Gastroesophageal sphincter (tissue), 4 donors: ENCODE data around the gene LOC101059915.
"Not testable (repeated sequence)": the region's sequence is repeated elsewhere in the genome, so short reads cannot be mapped to it uniquely, and the experiment has no call there.

ENCODE experiments used
- ATAC-seq: fragments of 150-250 bp; one replicate; pipeline ENCODE4 v1.9.1; 2016; ENCODE audit warnings: mild to moderate bottlenecking, moderate library complexity
- H3K27ac ChIP-seq, 4 donors: fragments of 200-600 bp; sonication (generic) in 3 of 4; 1 replicate in 3 of 4; 2 replicates in 1 of 4; pipeline ENCODE4 v1.5.1; 2016 to 2019
- H3K27me3 ChIP-seq: fragments of 200-600 bp; sonication (generic); one replicate; pipeline ENCODE4 v1.5.1; 2019
- H3K36me3 ChIP-seq, 2 donors: fragments of 200-600 bp; sonication (generic); one replicate each; pipeline ENCODE4 v1.5.1; 2019; ENCODE audit warnings: control low read depth in 1 of 2
- H3K4me1 ChIP-seq, 3 donors: fragments of 200-600 bp; sonication (generic); 1 replicate in 2 of 3; 2 replicates in 1 of 3; pipeline ENCODE4 v1.5.1; 2016 to 2019; ENCODE audit warnings: control low read depth in 2 of 3
- H3K4me3 ChIP-seq, 2 donors: fragments of 200-600 bp; sonication (generic); one replicate each; pipeline ENCODE4 v1.5.1; 2019; ENCODE audit warnings: mild to moderate bottlenecking in 1 of 2, moderate library complexity in 1 of 2
- H3K9me3 ChIP-seq, 3 donors: fragments of 200-600 bp; sonication (generic); one replicate each; pipeline ENCODE4 v1.5.1; 2017 to 2019; ENCODE audit warnings: control low read depth in 2 of 3
- EP300 ChIP-seq: sonication (generic); formaldehyde crosslinking; IDR thresholded peaks from one replicate; pipeline ENCODE4 v1.6.1; 2017; ENCODE audit warnings: antibody characterized with exemption, mild to moderate bottlenecking
- POLR2A ChIP-seq, 2 donors: fragments of 450-650 bp; IDR thresholded peaks; one replicate each; pipeline ENCODE4 v1.6.1; 2017; ENCODE audit warnings: antibody characterized with exemption in 2 of 2, mild to moderate bottlenecking in 2 of 2, moderate library complexity in 1 of 2
- POLR2AphosphoS5 ChIP-seq: sonication (generic); formaldehyde crosslinking; IDR thresholded peaks from one replicate; pipeline ENCODE4 v1.6.1; 2017; ENCODE audit warnings: antibody characterized with exemption
- WGBS, 2 donors: methylation state at CpG; one replicate each; pipeline ENCODE4 v1.1.5; 2018; ENCODE audit warnings: low coverage in 1 of 2; 5-methylcytosine and 5-hydroxymethylcytosine counted together
- TF ChIP-seq, protein P1 (sequence below), 4 experiments: fragments of 200-600 bp in 2 of 4; fragments of 450-650 bp in 2 of 4; sonication (generic) in 1 of 4; IDR thresholded peaks; one replicate each; pipeline ENCODE4 v1.5.1; 2017 to 2019; ENCODE audit warnings: antibody characterized with exemption in 4 of 4, mild to moderate bottlenecking in 2 of 4, moderate library complexity in 2 of 4

The LOC101059915 gene

GRCh38 chrX:71671043-71671780 lies 3.9 kb downstream of the LOC101059915 start:
- H3K36me3 ChIP-seq, result no peaks in the 10 kb centered on the region
- H3K27me3 ChIP-seq, result no peaks in the 10 kb centered on the region
- no peaks in the 10 kb centered on the region for H3K4me1 ChIP-seq
- H3K27ac ChIP-seq, result no peak overlapping the region
- TF ChIP-seq POLR2A (IDR thresholded peaks at IDR 0.05), result no peak
- 40% methylated on average over 3 of the region's 12 CpGs; no CpG with 5 or more reads in 1 of the 2 donors for WGBS, 2 donors
- no peak overlapping the region for H3K4me3 ChIP-seq
- no peaks in the 10 kb centered on the region for H3K9me3 ChIP-seq
- no peak for ATAC-seq

DNA sequence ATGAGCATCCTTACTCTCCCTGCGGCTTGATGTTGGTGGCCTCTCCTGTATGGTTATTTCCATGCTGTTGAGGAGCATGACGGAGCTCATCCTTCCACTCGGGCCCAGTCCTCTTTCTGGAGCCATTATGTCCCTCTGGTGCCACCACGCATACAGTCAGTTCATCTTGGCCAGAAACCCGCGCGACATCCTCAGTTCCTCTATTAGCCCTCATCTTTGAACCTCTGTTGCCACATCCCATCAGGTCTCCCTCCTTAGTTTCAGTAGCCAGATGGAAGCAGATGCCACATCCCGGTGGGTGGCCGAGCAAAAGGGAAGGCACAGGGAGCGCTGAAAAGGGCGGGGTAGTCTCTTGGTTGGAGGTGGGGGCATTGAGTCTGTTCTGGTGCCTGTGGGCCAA lies 4.6 kb downstream of the LOC101059915 start:
- Histone ChIP-seq H3K4me3 (no peak overlapping the region), H3K9me3 (no peaks in the 10 kb centered on the region), H3K27ac (no peak overlapping the region), H3K36me3 (no peaks in the 10 kb centered on the region), H3K27me3 (no peaks in the 10 kb centered on the region), H3K4me1 (no peaks in the 10 kb centered on the region)
- no peak for ATAC-seq
- 60 to 100% methylated on average over 1 of the region's 11 CpGs for WGBS, 2 donors
- TF ChIP-seq EP300 (no peak), POLR2AphosphoS5 (no peak), POLR2A (IDR thresholded peaks at IDR 0.05) (no peak)
- TF ChIP-seq, protein P1, sequence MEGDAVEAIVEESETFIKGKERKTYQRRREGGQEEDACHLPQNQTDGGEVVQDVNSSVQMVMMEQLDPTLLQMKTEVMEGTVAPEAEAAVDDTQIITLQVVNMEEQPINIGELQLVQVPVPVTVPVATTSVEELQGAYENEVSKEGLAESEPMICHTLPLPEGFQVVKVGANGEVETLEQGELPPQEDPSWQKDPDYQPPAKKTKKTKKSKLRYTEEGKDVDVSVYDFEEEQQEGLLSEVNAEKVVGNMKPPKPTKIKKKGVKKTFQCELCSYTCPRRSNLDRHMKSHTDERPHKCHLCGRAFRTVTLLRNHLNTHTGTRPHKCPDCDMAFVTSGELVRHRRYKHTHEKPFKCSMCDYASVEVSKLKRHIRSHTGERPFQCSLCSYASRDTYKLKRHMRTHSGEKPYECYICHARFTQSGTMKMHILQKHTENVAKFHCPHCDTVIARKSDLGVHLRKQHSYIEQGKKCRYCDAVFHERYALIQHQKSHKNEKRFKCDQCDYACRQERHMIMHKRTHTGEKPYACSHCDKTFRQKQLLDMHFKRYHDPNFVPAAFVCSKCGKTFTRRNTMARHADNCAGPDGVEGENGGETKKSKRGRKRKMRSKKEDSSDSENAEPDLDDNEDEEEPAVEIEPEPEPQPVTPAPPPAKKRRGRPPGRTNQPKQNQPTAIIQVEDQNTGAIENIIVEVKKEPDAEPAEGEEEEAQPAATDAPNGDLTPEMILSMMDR (IDR thresholded peaks at IDR 0.05), result no peak

DNA sequence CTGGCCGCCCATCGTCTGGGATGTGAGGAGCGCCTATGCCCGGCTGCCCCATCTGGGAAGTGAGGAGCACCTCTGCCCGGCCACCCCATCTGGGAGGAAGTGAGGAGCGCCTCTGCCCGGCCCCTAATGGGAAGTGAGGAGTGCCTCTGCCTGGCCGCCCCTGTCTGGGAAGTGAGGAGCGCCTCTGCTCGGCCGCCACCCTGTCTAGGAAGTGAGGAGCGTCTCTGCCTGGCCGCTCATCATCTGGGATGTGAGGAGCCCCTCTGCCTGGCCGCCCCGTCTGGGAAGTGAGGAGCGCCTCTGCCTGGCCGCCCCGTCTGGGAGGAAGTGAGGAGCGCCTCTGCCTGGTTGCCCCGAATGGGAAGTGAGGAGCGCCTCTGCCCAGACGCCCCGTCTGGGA lies 8.3 kb downstream of the LOC101059915 start:
- H3K4me1 ChIP-seq, H3K27me3 ChIP-seq, H3K27ac ChIP-seq, H3K36me3 ChIP-seq, H3K4me3 ChIP-seq, H3K9me3 ChIP-seq, ATAC-seq: not testable (repeated sequence)
- WGBS, 2 donors, result no CpG with 5 or more reads among the region's 23 CpGs

DNA sequence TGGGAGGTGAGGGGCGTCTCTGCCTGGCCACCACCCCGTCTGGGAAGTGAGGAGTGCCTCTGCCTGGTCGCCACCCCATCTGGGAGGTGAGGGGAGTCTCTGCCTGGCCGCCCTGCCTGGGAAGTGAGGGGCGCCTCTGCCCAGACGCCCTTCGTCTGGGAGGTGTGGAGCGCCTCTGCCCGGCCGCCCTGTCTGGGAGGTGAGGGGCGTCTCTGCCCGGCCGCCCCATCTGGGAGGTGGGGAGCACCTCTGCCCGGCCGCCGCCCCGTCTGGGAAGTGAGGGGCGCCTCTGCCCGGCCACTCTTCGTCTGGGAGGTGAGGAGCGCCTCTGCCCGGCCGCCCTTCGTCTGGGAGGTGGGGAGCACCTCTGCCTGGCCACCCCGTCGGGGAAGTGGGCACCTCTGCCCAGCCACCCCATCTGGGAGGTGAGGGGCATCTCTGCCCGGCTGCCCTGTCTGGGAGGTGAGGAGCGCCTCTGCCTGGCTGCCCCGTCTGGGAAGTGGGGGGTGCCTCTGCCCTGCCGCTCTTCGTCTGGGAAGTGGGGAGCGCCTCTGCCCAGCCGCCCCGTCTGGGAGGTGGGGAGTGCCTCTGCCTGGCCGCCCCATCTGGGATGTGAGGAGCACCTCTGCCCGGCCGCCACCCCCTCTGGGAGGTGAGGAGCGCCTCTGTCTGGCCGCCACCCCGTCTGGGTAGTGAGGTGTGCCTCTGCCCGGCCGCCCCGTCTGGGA lies 8.9 kb downstream of the LOC101059915 start:
- WGBS, 2 donors, result no CpG with 5 or more reads among the region's 43 CpGs
- not testable (repeated sequence) for H3K36me3 ChIP-seq, H3K27ac ChIP-seq, H3K9me3 ChIP-seq, H3K4me1 ChIP-seq, H3K4me3 ChIP-seq, ATAC-seq, H3K27me3 ChIP-seq

DNA sequence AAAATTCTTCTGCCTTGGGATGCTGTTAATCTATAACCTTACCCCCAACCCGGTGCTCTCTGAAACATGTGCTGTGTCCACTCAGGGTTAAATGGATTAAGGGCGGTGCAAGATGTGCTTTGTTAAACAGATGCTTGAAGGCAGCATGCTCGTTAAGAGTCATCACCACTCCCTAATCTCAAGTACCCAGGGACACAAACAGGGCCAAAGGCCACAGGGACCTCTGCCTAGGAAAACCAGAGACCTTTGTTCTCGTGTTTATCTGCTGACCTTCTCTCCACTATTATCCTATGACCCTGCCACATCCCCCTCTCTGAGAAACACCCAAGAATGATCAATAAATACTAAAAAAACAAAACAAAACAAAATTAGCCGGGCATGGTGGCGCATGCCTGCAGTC lies 9.8 kb downstream of the LOC101059915 start:
- H3K4me1 ChIP-seq, H3K27me3 ChIP-seq, H3K27ac ChIP-seq, H3K36me3 ChIP-seq, H3K9me3 ChIP-seq, H3K4me3 ChIP-seq, ATAC-seq: not testable (repeated sequence)
- WGBS, 2 donors, result 80% methylated on average over 1 of the region's 6 CpGs; no CpG with 5 or more reads in 1 of the 2 donors

- Histone ChIP-seq H3K27me3 (no peaks in the 10 kb centered on the region), H3K36me3 (no peaks in the 10 kb centered on the region), H3K9me3 (no peaks in the 10 kb centered on the region), H3K4me3 (no peak overlapping the region), H3K27ac (no peak overlapping the region), H3K4me1 (no peaks in the 10 kb centered on the region)
- WGBS, 2 donors, result 60 to 92% methylated on average over 1 to 2 of the region's 4 CpGs
- TF ChIP-seq POLR2AphosphoS5 (no peak), POLR2A (IDR thresholded peaks at IDR 0.05) (no peak), EP300 (no peak)
- TF ChIP-seq, protein P1 (IDR thresholded peaks at IDR 0.05), result no peak
- no peak for ATAC-seq
These were observed 12.3 kb downstream of the LOC101059915 start for GRCh38 chrX:71679575-71680207.

DNA sequence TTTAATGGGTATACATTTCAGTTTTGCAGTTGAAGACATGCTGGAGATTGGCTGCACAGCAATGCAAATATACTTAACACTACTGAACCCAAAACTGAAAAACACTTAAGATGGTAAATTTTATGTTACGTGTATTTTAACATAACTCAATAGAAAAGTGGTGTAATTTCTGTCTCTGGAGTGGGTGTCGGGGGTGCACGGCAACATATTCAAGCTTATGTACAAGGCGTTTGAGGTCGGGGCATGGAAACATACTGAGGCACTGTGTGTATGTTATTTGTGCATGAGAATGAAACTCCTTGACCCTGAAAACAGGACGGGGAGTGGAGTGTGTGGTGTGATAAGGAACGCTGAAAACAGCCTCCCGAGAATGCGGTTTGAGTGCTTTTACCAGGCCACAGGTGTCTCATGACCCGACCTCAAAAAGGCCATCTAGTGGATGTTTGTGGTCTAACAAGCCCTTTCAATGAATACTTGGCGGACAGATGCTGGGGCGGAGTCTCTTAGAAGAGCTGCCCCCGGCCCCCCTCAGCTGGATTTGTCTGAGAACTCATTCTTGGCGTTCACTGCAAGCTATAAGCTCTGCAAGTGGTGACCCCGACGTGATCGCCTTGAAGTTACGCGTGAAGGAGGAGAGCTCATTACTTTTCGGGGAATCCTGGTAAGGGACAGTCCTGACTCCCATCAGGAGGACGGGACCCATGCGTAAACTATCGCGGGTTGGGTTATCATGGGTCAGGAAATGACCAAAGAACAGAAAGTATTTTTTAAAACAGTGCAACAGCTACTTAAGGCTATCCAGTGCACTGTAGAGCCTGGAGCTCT lies 29.5 kb downstream of the LOC101059915 start:
- H3K36me3 ChIP-seq, H3K4me3 ChIP-seq, H3K27me3 ChIP-seq, H3K4me1 ChIP-seq, H3K27ac ChIP-seq, H3K9me3 ChIP-seq: not testable (repeated sequence)
- ATAC-seq, result peak; percentile 60
- no CpG with 5 or more reads among the region's 24 CpGs for WGBS, 2 donors

- peak; percentile 22 for ATAC-seq
These were observed 30.3 kb downstream of the LOC101059915 start for GRCh38 chrX:71697466-71698298.

DNA sequence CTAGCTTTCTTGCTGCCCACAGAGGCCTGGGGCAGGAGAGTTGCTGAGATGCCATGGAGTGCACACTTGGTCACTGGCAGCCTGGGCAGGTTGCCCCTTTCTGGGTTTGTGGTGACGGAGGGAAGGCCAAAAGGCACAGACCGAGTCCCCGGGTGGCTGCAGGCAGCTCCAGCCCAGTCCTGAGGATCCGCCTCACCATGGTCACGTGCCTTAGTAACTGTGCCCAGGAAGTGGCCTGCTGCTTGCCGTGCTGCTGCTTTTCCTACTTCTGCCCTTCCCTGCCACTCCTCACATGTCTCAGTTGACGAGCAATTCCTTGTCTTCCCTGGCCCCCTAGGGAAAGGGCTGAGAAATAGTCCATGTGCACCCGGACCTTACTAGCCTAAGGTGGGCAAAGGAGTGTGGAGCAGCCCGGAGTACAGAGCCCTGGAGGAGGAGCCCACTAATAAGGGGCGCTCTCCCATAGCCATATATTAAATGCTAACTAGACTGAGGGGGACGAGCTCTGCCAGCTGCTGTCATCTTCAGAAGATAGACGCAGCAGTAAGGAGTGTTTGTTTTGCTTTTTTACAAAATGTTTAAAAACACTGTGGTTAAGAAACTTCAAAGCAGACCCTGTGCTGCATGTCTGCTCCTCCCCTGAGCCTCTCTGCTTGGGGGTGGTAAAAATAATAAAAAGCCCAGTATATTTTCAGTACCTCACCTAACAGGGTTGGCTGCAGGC lies 31.1 kb downstream of the LOC101059915 start:
- H3K36me3 ChIP-seq, H3K27me3 ChIP-seq, H3K9me3 ChIP-seq, H3K4me3 ChIP-seq, H3K27ac ChIP-seq, H3K4me1 ChIP-seq: not testable (repeated sequence)
- ATAC-seq, result peak; percentile 31
- no CpG with 5 or more reads among the region's 12 CpGs for WGBS, 2 donors

More at GRCh38 chrX:71697466-71698298, 30.3 kb downstream of the LOC101059915 start:
- not testable (repeated sequence) for H3K27ac ChIP-seq, H3K27me3 ChIP-seq, H3K4me3 ChIP-seq, H3K9me3 ChIP-seq, H3K4me1 ChIP-seq, H3K36me3 ChIP-seq
- no CpG with 5 or more reads among the region's 17 CpGs for WGBS, 2 donors
